K562 (cell line): ENCODE results near the gene NES. TPM values are rescaled to one million over a fixed set of nuclear protein-coding genes. Genes with fewer than 3 reads are reported as not detected.

ENCODE experiments used
- ATF1 ChIP-seq, 2 experiments: fragments of 450-650 bp in 1 of 2; IDR thresholded peaks; 2 replicates each; pipeline ENCODE4 v1.6.1; 2016; ENCODE audit warnings: missing compliant biosample characterization in 1 of 2, missing genetic modification characterization in 1 of 2
- HDAC2 ChIP-seq: fragments of 450-650 bp; IDR thresholded peaks from 2 replicates; pipeline ENCODE4 v1.6.1; 2016; ENCODE audit warnings: mild to moderate bottlenecking
- ILK ChIP-seq: fragments of 450-650 bp; IDR thresholded peaks from 2 replicates; pipeline ENCODE4 v1.6.1; 2016; ENCODE audit warnings: missing genetic modification characterization, low read depth, mild to moderate bottlenecking, missing compliant biosample characterization, moderate library complexity, borderline replicate concordance
- LARP7 ChIP-seq: fragments of 450-650 bp; IDR thresholded peaks from 2 replicates; pipeline ENCODE4 v1.6.1; 2016
- NCOA2 ChIP-seq, 2 experiments: fragments of 450-650 bp; IDR thresholded peaks; 2 replicates each; pipeline ENCODE4 v1.6.1; 2018; ENCODE audit warnings: mild to moderate bottlenecking in 2 of 2, moderate library complexity in 1 of 2; ENCODE audit not compliant: partially characterized antibody in 2 of 2
- polyA plus RNA-seq, 8 experiments: library from polyadenylated mRNA; depleted of rRNA in 4 of 8; stranded (reverse) in 5 of 8; unstranded in 3 of 8; fragments of >200 nt; fragmentation: Nextera tagmentation in 2 of 8; fragmentation: Illumina TruSeq in 1 of 8; extraction: Ambion mirVana in 2 of 8; extraction: Trizol in 1 of 8; gene quantifications; 2 replicates each; pipeline versions ENCODE4 v1.2.1 to v1.2.3, GENCODE V29; 2011 to 2014; ENCODE audit warnings: inconsistent platforms in 1 of 8, missing spikeins in 1 of 8
- total RNA-seq, 7 experiments: library from RNA; depleted of rRNA in 6 of 7; stranded (reverse); fragments of >200 nt in 6 of 7; fragmentation: Illumina TruSeq in 2 of 7; extraction: Trizol in 2 of 7; gene quantifications; 2 replicates each; pipeline versions ENCODE4 v1.2.1 to v1.2.3, GENCODE V29; 2011 to 2021; ENCODE audit warnings: low replicate concordance in 1 of 7
- TF ChIP-seq, protein P1 (sequence below): fragments of 200-800 bp; sonication (Bioruptor generic); IDR thresholded peaks from 2 replicates; pipeline ENCODE4 v1.6.1; 2017; ENCODE audit warnings: missing genetic modification characterization, missing compliant biosample characterization
- TF ChIP-seq, protein P2 (sequence below): sonication (generic); formaldehyde crosslinking; IDR thresholded peaks from 2 replicates; pipeline ENCODE4 v1.8.0; 2022; ENCODE audit warnings: mild to moderate bottlenecking, missing genetic modification reagents
- TF ChIP-seq, protein P3 (sequence below): fragments of 450-650 bp; IDR thresholded peaks from 2 replicates; pipeline ENCODE4 v1.6.1; 2017; ENCODE audit warnings: antibody characterized with exemption
- TF ChIP-seq, protein P4 (sequence below): fragments of 250-450 bp; sonication (Bioruptor Pico); IDR thresholded peaks from 2 replicates; pipeline ENCODE4 v1.4.0; 2020
- TF ChIP-seq, protein P5 (sequence below), 2 experiments: fragments of 450-650 bp in 1 of 2; IDR thresholded peaks; 2 replicates each; pipeline ENCODE4 v1.6.1; 2011 to 2017; ENCODE audit warnings: low read depth in 2 of 2, antibody characterized with exemption in 1 of 2, borderline replicate concordance in 1 of 2, low read length in 1 of 2, mild to moderate bottlenecking in 1 of 2, mixed read lengths in 1 of 2; ENCODE audit not compliant: control insufficient read depth in 1 of 2
- TF ChIP-seq, protein P6 (sequence below): sonication (generic); formaldehyde crosslinking; IDR thresholded peaks from 2 replicates; pipeline ENCODE4 v1.8.1; 2023; ENCODE audit warnings: mild to moderate bottlenecking, missing genetic modification reagents
- TF ChIP-seq, protein P7 (sequence below): sonication (generic); formaldehyde crosslinking; IDR thresholded peaks from 2 replicates; pipeline ENCODE4 v1.8.1; 2022; ENCODE audit warnings: missing genetic modification reagents

Gene NES
- total and polyA plus RNA-seq, 9 of the 15 experiments (the other 6 are each of a cell fraction or from before 2014, with no cell fraction given), result 0.10 to 8.6 (median 4.2) TPM

DNA sequence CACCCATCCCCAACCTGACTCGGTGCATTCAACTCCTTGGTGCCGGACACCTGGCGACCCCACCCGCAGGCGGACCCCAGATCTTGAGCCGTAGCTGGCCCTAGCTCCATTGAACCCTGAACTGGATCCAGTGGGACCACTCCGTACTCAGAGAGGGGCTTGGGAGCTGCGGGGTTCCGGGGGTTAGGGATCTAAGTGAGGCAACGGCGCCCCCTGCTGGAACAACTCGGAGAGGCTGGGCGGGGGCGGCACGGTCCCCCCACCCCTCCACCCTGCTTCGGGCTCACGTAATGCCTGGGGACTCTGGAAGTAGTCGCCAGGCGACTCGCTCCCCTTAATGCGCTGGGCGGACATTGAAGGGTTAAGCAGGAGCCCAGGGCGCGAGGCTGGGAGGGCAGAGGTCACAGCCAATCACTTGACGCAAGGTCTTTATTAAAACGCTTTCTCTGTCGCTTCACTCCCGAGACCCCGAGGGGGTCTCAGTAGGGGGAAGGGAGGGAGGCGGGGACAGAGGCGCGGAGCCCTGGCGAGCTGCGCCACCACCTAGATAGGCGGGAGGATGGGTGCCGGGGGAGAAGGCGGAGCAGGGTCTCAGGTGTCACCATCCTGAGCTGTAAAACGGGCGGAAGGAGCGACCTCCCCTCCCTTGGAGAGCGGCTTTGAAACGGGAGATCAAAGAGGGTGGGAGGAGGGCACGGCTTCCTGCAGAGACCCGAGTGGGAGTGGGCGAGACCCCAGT is 28.9 kb upstream of the NES start (continued):
- TF ChIP-seq, protein P1, sequence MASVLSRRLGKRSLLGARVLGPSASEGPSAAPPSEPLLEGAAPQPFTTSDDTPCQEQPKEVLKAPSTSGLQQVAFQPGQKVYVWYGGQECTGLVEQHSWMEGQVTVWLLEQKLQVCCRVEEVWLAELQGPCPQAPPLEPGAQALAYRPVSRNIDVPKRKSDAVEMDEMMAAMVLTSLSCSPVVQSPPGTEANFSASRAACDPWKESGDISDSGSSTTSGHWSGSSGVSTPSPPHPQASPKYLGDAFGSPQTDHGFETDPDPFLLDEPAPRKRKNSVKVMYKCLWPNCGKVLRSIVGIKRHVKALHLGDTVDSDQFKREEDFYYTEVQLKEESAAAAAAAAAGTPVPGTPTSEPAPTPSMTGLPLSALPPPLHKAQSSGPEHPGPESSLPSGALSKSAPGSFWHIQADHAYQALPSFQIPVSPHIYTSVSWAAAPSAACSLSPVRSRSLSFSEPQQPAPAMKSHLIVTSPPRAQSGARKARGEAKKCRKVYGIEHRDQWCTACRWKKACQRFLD (CRISPR knock-in tag), result no peak
- TF ChIP-seq, protein P2, sequence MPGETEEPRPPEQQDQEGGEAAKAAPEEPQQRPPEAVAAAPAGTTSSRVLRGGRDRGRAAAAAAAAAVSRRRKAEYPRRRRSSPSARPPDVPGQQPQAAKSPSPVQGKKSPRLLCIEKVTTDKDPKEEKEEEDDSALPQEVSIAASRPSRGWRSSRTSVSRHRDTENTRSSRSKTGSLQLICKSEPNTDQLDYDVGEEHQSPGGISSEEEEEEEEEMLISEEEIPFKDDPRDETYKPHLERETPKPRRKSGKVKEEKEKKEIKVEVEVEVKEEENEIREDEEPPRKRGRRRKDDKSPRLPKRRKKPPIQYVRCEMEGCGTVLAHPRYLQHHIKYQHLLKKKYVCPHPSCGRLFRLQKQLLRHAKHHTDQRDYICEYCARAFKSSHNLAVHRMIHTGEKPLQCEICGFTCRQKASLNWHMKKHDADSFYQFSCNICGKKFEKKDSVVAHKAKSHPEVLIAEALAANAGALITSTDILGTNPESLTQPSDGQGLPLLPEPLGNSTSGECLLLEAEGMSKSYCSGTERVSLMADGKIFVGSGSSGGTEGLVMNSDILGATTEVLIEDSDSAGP, result no peak
- peak; percentile 77; the same call in 1 of the 2 replicates for TF ChIP-seq HDAC2
- TF ChIP-seq LARP7, result no peak
- TF ChIP-seq, protein P3, sequence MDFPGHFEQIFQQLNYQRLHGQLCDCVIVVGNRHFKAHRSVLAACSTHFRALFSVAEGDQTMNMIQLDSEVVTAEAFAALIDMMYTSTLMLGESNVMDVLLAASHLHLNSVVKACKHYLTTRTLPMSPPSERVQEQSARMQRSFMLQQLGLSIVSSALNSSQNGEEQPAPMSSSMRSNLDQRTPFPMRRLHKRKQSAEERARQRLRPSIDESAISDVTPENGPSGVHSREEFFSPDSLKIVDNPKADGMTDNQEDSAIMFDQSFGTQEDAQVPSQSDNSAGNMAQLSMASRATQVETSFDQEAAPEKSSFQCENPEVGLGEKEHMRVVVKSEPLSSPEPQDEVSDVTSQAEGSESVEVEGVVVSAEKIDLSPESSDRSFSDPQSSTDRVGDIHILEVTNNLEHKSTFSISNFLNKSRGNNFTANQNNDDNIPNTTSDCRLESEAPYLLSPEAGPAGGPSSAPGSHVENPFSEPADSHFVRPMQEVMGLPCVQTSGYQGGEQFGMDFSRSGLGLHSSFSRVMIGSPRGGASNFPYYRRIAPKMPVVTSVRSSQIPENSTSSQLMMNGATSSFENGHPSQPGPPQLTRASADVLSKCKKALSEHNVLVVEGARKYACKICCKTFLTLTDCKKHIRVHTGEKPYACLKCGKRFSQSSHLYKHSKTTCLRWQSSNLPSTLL, result no peak
- TF ChIP-seq ILK (tag), result no peak
- TF ChIP-seq, protein P4, sequence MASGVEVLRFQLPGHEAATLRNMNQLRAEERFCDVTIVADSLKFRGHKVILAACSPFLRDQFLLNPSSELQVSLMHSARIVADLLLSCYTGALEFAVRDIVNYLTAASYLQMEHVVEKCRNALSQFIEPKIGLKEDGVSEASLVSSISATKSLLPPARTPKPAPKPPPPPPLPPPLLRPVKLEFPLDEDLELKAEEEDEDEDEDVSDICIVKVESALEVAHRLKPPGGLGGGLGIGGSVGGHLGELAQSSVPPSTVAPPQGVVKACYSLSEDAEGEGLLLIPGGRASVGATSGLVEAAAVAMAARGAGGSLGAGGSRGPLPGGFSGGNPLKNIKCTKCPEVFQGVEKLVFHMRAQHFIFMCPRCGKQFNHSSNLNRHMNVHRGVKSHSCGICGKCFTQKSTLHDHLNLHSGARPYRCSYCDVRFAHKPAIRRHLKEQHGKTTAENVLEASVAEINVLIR (CRISPR knock-in tag), result no peak
- TF ChIP-seq, protein P5, sequence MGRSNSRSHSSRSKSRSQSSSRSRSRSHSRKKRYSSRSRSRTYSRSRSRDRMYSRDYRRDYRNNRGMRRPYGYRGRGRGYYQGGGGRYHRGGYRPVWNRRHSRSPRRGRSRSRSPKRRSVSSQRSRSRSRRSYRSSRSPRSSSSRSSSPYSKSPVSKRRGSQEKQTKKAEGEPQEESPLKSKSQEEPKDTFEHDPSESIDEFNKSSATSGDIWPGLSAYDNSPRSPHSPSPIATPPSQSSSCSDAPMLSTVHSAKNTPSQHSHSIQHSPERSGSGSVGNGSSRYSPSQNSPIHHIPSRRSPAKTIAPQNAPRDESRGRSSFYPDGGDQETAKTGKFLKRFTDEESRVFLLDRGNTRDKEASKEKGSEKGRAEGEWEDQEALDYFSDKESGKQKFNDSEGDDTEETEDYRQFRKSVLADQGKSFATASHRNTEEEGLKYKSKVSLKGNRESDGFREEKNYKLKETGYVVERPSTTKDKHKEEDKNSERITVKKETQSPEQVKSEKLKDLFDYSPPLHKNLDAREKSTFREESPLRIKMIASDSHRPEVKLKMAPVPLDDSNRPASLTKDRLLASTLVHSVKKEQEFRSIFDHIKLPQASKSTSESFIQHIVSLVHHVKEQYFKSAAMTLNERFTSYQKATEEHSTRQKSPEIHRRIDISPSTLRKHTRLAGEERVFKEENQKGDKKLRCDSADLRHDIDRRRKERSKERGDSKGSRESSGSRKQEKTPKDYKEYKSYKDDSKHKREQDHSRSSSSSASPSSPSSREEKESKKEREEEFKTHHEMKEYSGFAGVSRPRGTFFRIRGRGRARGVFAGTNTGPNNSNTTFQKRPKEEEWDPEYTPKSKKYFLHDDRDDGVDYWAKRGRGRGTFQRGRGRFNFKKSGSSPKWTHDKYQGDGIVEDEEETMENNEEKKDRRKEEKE (IDR thresholded peaks at IDR 0.05; ENCODE audit: borderline replicate concordance in 1 of 2, control insufficient read depth in 1 of 2, low read depth in 2 of 2, low read length in 1 of 2), result no peak
- no peak for TF ChIP-seq NCOA2 (IDR thresholded peaks at IDR 0.05; ENCODE audit: partially characterized antibody in 2 of 2)
- no peak for TF ChIP-seq ATF1 (CRISPR knock-in tag; IDR thresholded peaks at IDR 0.05)
- TF ChIP-seq ATF1 (tag; IDR thresholded peaks at IDR 0.05), result peak; percentile 62
- TF ChIP-seq, protein P6, sequence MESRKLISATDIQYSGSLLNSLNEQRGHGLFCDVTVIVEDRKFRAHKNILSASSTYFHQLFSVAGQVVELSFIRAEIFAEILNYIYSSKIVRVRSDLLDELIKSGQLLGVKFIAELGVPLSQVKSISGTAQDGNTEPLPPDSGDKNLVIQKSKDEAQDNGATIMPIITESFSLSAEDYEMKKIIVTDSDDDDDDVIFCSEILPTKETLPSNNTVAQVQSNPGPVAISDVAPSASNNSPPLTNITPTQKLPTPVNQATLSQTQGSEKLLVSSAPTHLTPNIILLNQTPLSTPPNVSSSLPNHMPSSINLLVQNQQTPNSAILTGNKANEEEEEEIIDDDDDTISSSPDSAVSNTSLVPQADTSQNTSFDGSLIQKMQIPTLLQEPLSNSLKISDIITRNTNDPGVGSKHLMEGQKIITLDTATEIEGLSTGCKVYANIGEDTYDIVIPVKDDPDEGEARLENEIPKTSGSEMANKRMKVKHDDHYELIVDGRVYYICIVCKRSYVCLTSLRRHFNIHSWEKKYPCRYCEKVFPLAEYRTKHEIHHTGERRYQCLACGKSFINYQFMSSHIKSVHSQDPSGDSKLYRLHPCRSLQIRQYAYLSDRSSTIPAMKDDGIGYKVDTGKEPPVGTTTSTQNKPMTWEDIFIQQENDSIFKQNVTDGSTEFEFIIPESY (CRISPR knock-in tag), result peak; percentile 53
- TF ChIP-seq, protein P7, sequence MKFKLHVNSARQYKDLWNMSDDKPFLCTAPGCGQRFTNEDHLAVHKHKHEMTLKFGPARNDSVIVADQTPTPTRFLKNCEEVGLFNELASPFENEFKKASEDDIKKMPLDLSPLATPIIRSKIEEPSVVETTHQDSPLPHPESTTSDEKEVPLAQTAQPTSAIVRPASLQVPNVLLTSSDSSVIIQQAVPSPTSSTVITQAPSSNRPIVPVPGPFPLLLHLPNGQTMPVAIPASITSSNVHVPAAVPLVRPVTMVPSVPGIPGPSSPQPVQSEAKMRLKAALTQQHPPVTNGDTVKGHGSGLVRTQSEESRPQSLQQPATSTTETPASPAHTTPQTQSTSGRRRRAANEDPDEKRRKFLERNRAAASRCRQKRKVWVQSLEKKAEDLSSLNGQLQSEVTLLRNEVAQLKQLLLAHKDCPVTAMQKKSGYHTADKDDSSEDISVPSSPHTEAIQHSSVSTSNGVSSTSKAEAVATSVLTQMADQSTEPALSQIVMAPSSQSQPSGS, result no peak
